Testis (tissue), 2 donors: ENCODE data around the gene SEC61A2.

ENCODE experiments used
- POLR2A ChIP-seq: fragments of 450-650 bp; IDR thresholded peaks from one replicate; pipeline ENCODE4 v1.6.1; 2017; ENCODE audit warnings: antibody characterized with exemption, mild to moderate bottlenecking, moderate library complexity
- TF ChIP-seq, protein P1 (sequence below), 3 experiments: fragments of 450-650 bp in 2 of 3; fragments of 200-600 bp in 1 of 3; sonication (generic) in 1 of 3; IDR thresholded peaks; one replicate each; pipeline ENCODE4 v1.5.1; 2016 to 2019; ENCODE audit warnings: antibody characterized with exemption in 3 of 3, mild to moderate bottlenecking in 2 of 3, moderate library complexity in 1 of 3

DNA sequence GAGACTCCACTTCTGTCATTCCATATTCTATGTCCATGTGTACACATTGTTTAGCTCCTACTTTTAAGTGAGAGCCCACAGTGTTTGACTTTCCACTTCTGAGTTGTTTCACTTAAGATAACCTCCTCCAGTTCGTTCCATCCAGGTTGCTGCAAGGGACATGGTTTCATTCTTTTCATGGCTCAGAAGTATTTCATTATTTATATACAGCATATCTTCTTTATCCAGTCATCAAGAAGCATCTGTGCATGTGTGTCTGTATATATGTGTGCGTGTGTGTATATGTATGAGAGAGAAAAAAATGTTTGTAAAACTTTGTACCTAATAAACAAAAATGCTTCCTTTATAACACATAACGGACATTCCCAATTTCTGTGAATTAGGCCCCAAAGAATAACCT, 6.2 kb downstream of the SEC61A2 start:
- TF ChIP-seq, protein P1, sequence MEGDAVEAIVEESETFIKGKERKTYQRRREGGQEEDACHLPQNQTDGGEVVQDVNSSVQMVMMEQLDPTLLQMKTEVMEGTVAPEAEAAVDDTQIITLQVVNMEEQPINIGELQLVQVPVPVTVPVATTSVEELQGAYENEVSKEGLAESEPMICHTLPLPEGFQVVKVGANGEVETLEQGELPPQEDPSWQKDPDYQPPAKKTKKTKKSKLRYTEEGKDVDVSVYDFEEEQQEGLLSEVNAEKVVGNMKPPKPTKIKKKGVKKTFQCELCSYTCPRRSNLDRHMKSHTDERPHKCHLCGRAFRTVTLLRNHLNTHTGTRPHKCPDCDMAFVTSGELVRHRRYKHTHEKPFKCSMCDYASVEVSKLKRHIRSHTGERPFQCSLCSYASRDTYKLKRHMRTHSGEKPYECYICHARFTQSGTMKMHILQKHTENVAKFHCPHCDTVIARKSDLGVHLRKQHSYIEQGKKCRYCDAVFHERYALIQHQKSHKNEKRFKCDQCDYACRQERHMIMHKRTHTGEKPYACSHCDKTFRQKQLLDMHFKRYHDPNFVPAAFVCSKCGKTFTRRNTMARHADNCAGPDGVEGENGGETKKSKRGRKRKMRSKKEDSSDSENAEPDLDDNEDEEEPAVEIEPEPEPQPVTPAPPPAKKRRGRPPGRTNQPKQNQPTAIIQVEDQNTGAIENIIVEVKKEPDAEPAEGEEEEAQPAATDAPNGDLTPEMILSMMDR (IDR thresholded peaks at IDR 0.05), result no peak
- TF ChIP-seq POLR2A, result no peak
